Panc1 (cell line): Measurements from ENCODE around the gene TMEM63C. TPM values are rescaled to one million over a fixed set of nuclear protein-coding genes. Genes with fewer than 3 reads are reported as not detected.
A peak's percentile ranks its signal among the peaks of the same experiment; 100 is the strongest.

Source experiments
- ATAC-seq: fragments of 200-7000 bp; cut with Tn5 transposase; 2 replicates; pipeline ENCODE4 v1.9.1; 2020; ENCODE audit warnings: mild to moderate bottlenecking, moderate library complexity
- BruUV-seq: library from RNA; stranded (reverse); fragments of 400-500 nt; replicated peaks from 2 replicates; lab custom pipeline; 2021; lab: Mats Ljungman, UMichigan
- CTCF ChIA-PET: fragments of 300-600 bp; sonication (Branson Sonifier 250); formaldehyde crosslinking; loops from one replicate; lab custom pipeline; 2022; ENCODE audit warnings: antibody characterized with exemption; lab: Charles Lee
- POLR2A ChIA-PET: fragments of 300-600 bp; sonication (Branson Sonifier 250); formaldehyde crosslinking; loops from one replicate; lab custom pipeline; 2022; ENCODE audit warnings: antibody characterized with exemption; lab: Charles Lee
- DNase-seq: peaks from one replicate; pipeline ENCODE4 v3.0.0-alpha.2; 2010; ENCODE audit warnings: low read depth, low spot score
- H3K27ac ChIP-seq: 2 replicates; pipeline ENCODE4 v1.5.1; 2011; ENCODE audit warnings: mild to moderate bottlenecking, low read length, inconsistent platforms
- H3K27me3 ChIP-seq: fragments of 200-500 bp; sonication (Bioruptor generic); 2 replicates; pipeline ENCODE4 v1.6.0; 2014; ENCODE audit warnings: low read length, inconsistent platforms; ENCODE audit not compliant: control insufficient read depth, insufficient read depth
- H3K36me3 ChIP-seq: fragments of 200-500 bp; sonication (Bioruptor generic); 2 replicates; pipeline ENCODE4 v1.5.1; 2014; ENCODE audit warnings: inconsistent platforms, mild to moderate bottlenecking, low read length, moderate library complexity; ENCODE audit not compliant: control insufficient read depth, insufficient read depth
- H3K4me1 ChIP-seq: 2 replicates; pipeline ENCODE4 v1.5.1; 2011; ENCODE audit warnings: inconsistent platforms, mild to moderate bottlenecking, low read length, moderate library complexity; ENCODE audit not compliant: control insufficient read depth, insufficient read depth
- H3K4me3 ChIP-seq, 2 experiments: 2 replicates each; pipeline ENCODE4 v1.5.1; 2011 to 2012; ENCODE audit warnings: low read depth in 2 of 2, low read length in 2 of 2, mild to moderate bottlenecking in 2 of 2, inconsistent platforms in 1 of 2, moderate library complexity in 1 of 2
- H3K9me3 ChIP-seq: fragments of 200-500 bp; sonication (Bioruptor generic); 2 replicates; pipeline ENCODE4 v1.5.1; 2014; ENCODE audit warnings: low read depth, mild to moderate bottlenecking, inconsistent platforms, low read length, moderate library complexity; ENCODE audit not compliant: control insufficient read depth, insufficient read depth
- POLR2AphosphoS5 ChIP-seq: IDR thresholded peaks from 2 replicates; pipeline ENCODE4 v1.6.1; 2012; ENCODE audit warnings: mild to moderate bottlenecking, low read depth, low read length, moderate library complexity
- SIN3A ChIP-seq: IDR thresholded peaks from 2 replicates; pipeline ENCODE4 v1.6.1; 2012; ENCODE audit warnings: low read depth, mild to moderate bottlenecking, low read length, moderate library complexity, borderline replicate concordance; ENCODE audit not compliant: insufficient read depth
- TCF7L2 ChIP-seq: IDR thresholded peaks from 2 replicates; pipeline ENCODE4 v1.6.1; 2011; ENCODE audit warnings: mild to moderate bottlenecking, low read depth, low read length, inconsistent platforms
- in situ Hi-C: cut with HindIII; loops from 2 replicates; pipeline ENCODE4 v1.10.0; 2016; ENCODE audit warnings: low sequenced_read_pairs, low pct_unique_long_range_greater_than_20kb
- intact Hi-C: fragments of 100-400 bp; cut with micrococcal nuclease; formaldehyde crosslinking; loops from one replicate; pipeline ENCODE4 v1.10.0; 2022; ENCODE audit not compliant: unreplicated experiment
- total RNA-seq: library from RNA; stranded (reverse); gene quantifications from one replicate; pipeline ENCODE4 v1.2.1, GENCODE V29; 2021; ENCODE audit not compliant: unreplicated experiment
- TF ChIP-seq, protein P1 (sequence below): fragments of 450-650 bp; IDR thresholded peaks from 2 replicates; pipeline ENCODE4 v1.5.1; 2017; ENCODE audit warnings: mild to moderate bottlenecking
- TF ChIP-seq, protein P2 (sequence below), 2 experiments: IDR thresholded peaks; 2 replicates each; pipeline ENCODE4 v1.6.1; 2011 to 2012; ENCODE audit warnings: low read depth in 2 of 2, control low read depth in 1 of 2, low read length in 1 of 2, mild to moderate bottlenecking in 1 of 2, moderate library complexity in 1 of 2; ENCODE audit not compliant: insufficient read depth in 1 of 2

Gene TMEM63C
- total RNA-seq, 1 experiment from 2014 or later: 2.4 TPM

DNA sequence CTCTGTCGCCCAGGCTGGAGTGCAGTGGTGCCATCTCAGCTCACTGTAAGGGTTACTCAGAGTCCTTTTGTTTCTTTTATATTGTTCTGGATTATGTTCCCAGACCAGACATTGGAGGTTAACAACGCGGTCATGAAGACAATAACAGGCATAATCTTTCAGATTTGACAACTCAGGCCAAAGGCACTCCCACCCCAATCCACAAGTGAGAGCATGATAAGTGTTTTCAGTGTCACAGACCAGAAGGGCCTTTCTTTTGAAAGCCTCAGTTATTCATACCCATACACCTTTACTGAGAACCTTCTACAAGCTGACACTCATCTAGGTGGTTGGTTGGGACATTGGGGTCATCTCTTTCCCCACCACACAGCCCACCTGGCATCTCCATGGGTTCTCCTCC, 2.9 kb upstream of the TMEM63C start:
- TF ChIP-seq TCF7L2 (no peak), POLR2AphosphoS5 (no peak), SIN3A (no peak)
- TF ChIP-seq, protein P1, sequence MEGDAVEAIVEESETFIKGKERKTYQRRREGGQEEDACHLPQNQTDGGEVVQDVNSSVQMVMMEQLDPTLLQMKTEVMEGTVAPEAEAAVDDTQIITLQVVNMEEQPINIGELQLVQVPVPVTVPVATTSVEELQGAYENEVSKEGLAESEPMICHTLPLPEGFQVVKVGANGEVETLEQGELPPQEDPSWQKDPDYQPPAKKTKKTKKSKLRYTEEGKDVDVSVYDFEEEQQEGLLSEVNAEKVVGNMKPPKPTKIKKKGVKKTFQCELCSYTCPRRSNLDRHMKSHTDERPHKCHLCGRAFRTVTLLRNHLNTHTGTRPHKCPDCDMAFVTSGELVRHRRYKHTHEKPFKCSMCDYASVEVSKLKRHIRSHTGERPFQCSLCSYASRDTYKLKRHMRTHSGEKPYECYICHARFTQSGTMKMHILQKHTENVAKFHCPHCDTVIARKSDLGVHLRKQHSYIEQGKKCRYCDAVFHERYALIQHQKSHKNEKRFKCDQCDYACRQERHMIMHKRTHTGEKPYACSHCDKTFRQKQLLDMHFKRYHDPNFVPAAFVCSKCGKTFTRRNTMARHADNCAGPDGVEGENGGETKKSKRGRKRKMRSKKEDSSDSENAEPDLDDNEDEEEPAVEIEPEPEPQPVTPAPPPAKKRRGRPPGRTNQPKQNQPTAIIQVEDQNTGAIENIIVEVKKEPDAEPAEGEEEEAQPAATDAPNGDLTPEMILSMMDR: no peak
- TF ChIP-seq, protein P2, sequence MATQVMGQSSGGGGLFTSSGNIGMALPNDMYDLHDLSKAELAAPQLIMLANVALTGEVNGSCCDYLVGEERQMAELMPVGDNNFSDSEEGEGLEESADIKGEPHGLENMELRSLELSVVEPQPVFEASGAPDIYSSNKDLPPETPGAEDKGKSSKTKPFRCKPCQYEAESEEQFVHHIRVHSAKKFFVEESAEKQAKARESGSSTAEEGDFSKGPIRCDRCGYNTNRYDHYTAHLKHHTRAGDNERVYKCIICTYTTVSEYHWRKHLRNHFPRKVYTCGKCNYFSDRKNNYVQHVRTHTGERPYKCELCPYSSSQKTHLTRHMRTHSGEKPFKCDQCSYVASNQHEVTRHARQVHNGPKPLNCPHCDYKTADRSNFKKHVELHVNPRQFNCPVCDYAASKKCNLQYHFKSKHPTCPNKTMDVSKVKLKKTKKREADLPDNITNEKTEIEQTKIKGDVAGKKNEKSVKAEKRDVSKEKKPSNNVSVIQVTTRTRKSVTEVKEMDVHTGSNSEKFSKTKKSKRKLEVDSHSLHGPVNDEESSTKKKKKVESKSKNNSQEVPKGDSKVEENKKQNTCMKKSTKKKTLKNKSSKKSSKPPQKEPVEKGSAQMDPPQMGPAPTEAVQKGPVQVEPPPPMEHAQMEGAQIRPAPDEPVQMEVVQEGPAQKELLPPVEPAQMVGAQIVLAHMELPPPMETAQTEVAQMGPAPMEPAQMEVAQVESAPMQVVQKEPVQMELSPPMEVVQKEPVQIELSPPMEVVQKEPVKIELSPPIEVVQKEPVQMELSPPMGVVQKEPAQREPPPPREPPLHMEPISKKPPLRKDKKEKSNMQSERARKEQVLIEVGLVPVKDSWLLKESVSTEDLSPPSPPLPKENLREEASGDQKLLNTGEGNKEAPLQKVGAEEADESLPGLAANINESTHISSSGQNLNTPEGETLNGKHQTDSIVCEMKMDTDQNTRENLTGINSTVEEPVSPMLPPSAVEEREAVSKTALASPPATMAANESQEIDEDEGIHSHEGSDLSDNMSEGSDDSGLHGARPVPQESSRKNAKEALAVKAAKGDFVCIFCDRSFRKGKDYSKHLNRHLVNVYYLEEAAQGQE (IDR thresholded peaks at IDR 0.05; ENCODE audit: insufficient read depth in 1 of 2, low read depth in 2 of 2, low read length in 1 of 2): no peak
- BruUV-seq: no TSS peak
- in situ Hi-C loops (no loop called here), intact Hi-C loops (no loop called here)
- DNase-seq (no peak), ATAC-seq (no peak)
- H3K4me1 ChIP-seq: no peaks in the 10 kb centered on the region; the same call in 1 of the 2 replicates
- no peak overlapping the region for H3K27ac ChIP-seq
- no peak overlapping the region for H3K4me3 ChIP-seq
- no peaks in the 10 kb centered on the region; the same call in 1 of the 2 replicates for H3K36me3 ChIP-seq
- POLR2A ChIA-PET: no interaction called here
- no peaks in the 10 kb centered on the region for H3K27me3 ChIP-seq
- H3K9me3 ChIP-seq: no peaks in the 10 kb centered on the region
- CTCF ChIA-PET: no interaction called here

DNA sequence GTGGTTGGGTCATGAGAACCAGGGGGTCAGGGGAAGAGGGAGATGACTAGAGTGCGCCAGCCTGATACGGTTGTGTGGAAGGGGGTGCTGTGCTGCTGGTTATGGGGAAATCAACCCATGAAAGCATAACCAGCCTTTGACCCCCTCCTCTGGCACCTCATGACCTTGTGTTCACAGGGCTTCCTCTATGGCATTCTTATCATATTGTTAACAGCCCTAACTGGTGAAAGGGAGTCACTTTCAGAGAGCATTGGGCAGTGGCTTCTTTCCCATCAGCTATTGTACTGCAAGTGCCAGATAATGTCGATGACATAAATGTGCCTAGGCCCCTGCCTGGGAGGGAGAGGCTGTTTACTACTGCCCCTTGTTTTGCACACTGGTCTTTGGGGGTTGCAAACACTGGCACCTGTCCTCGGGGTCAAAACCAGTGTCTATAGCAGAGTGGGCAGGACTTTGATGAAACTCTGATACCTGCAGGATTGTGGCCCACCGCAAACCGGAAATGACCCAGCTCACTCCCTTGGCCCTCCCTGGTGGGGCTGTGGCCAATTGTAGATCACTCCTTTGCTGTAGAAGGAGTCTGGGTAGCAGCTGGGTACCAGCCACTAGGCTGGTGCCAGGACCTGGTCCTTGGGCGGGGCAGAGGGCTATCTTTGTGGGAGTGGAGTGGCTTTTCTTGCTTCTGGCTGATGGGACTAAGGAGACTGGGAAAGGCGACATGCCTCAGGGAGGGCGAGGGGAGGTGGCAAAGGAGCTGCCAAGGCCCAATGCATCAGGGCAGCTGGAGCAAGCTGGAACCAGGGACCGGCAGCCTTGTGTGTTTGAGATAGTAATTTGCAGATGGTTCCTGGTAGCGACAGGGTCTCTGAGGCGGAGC, 634 bp upstream of the TMEM63C start:
- no peaks in the 10 kb centered on the region; the same call in 1 of the 2 replicates for H3K4me1 ChIP-seq
- no peak for DNase-seq
- intact Hi-C loops (no loop called here), in situ Hi-C loops (no loop called here)
- ChIA-PET POLR2A (no interaction called here), CTCF (no interaction called here)
- H3K4me3 ChIP-seq: peak overlapping the region; percentile 56 to 62
- no peaks in the 10 kb centered on the region; the same call in 1 of the 2 replicates for H3K36me3 ChIP-seq
- ATAC-seq: peak; percentile 42
- BruUV-seq: no TSS peak
- no peaks in the 10 kb centered on the region for H3K9me3 ChIP-seq
- TF ChIP-seq SIN3A (no peak), POLR2AphosphoS5 (no peak), TCF7L2 (no peak)
- TF ChIP-seq, protein P2 (IDR thresholded peaks at IDR 0.05; ENCODE audit: insufficient read depth in 1 of 2, low read depth in 2 of 2, low read length in 1 of 2): no peak
- TF ChIP-seq, protein P1: no peak
- no peak overlapping the region for H3K27ac ChIP-seq
- H3K27me3 ChIP-seq: no peaks in the 10 kb centered on the region
